ENCODE measurements around the gene TTC19.
"Not testable (repeated sequence)": the region's sequence is repeated elsewhere in the genome, so short reads cannot be mapped to it uniquely, and the experiment has no call there.

TTC19 gene

DNA sequence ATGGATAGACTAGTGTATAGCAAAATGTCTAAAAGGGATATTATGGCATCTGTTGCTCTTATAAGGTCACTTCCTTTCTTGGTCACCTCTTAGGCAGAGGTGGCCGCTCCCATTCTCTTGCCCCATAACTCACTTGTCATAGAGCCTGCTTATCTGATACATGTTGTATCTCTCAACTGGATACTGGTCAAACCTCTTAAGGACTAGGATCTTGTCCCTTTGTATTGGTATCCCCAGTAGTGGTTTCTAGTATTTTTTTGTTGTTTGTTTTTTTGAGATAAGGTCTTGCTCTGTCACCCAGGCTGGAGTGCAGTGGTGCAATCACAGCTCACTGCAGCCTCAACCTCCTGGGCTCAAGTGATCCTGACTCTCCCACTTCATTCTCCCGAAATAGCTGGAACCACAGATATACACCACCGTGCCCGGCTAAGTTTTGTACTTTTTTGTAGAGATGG is 27.1 kb upstream of the TTC19 start:
- DNase-seq (ENCODE audit: low read depth): no peak
- TF ChIP-seq CTCF (conservative IDR thresholded peaks at IDR 0.05; ENCODE audit: low read length): no peak
- H3K4me3 ChIP-seq (ENCODE audit: low read length): no peak overlapping the region

DNA sequence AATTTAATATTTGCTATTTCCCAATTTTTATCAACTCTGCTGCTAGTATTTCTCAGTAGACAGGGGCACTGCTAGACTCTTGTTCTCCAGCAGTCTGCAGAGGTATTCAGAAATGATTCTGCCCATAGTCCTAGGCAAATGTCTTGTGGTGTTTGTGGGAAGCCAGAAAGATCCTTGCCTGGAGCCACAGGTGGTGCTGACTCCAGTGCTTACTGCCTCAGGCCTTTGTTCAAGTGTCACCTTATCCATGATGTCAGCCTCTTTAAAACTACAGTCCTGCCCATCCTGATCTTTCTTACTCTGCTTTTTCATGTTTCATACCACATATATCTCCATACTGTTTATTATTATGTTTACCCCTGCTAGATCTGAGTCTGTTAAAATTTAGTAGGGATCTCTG is 26.6 kb upstream of the TTC19 start:
- no peak for DNase-seq (ENCODE audit: low read depth)
- no peak overlapping the region for H3K4me3 ChIP-seq (ENCODE audit: low read length)
- no peak for TF ChIP-seq CTCF (conservative IDR thresholded peaks at IDR 0.05; ENCODE audit: low read length)

GRCh38 chr17:15973834-15974233 is 25.8 kb upstream of the TTC19 start:
- no peak for TF ChIP-seq CTCF (conservative IDR thresholded peaks at IDR 0.05; ENCODE audit: low read length)
- DNase-seq (ENCODE audit: low read depth): no peak
- no peak overlapping the region for H3K4me3 ChIP-seq (ENCODE audit: low read length)

- DNase-seq (ENCODE audit: low read depth): no peak
- H3K4me3 ChIP-seq (ENCODE audit: low read length): no peak overlapping the region
- TF ChIP-seq CTCF (conservative IDR thresholded peaks at IDR 0.05; ENCODE audit: low read length): no peak
These were observed 21.7 kb upstream of the TTC19 start for GRCh38 chr17:15977894-15978293.

GRCh38 chr17:15978606-15979005 is 21.0 kb upstream of the TTC19 start:
- DNase-seq (ENCODE audit: low read depth): no peak
- TF ChIP-seq CTCF (conservative IDR thresholded peaks at IDR 0.05; ENCODE audit: low read length): no peak
- H3K4me3 ChIP-seq (ENCODE audit: low read length): no peak overlapping the region

GRCh38 chr17:15979013-15979412 is 20.6 kb upstream of the TTC19 start:
- not testable (repeated sequence) for H3K4me3 ChIP-seq (ENCODE audit: low read length); DNase-seq (ENCODE audit: low read depth)

GRCh38 chr17:15981208-15981607 is 18.4 kb upstream of the TTC19 start:
- H3K4me3 ChIP-seq (ENCODE audit: low read length): no peak overlapping the region
- TF ChIP-seq CTCF (conservative IDR thresholded peaks at IDR 0.05; ENCODE audit: low read length): no peak
- no peak for DNase-seq (ENCODE audit: low read depth)
